DND-41 (cell line): ENCODE measurements around the gene DTWD1.
"Not testable (repeated sequence)": the region's sequence is repeated elsewhere in the genome, so short reads cannot be mapped to it uniquely, and the experiment has no call there.

Experiments used
- CTCF ChIP-seq: IDR thresholded peaks from 2 replicates; pipeline ENCODE4 v1.5.1; 2012; ENCODE audit warnings: borderline replicate concordance, low read length, moderate library complexity, mild to moderate bottlenecking; ENCODE audit not compliant: poor library complexity, severe bottlenecking; ENCODE audit errors: extremely low read depth
- EZH2 ChIP-seq: IDR thresholded peaks from 3 replicates; pipeline ENCODE4 v1.6.1; 2012; ENCODE audit warnings: borderline replicate concordance, low read depth, mild to moderate bottlenecking, moderate library complexity, low read length, inconsistent platforms; ENCODE audit not compliant: severe bottlenecking

DNA sequence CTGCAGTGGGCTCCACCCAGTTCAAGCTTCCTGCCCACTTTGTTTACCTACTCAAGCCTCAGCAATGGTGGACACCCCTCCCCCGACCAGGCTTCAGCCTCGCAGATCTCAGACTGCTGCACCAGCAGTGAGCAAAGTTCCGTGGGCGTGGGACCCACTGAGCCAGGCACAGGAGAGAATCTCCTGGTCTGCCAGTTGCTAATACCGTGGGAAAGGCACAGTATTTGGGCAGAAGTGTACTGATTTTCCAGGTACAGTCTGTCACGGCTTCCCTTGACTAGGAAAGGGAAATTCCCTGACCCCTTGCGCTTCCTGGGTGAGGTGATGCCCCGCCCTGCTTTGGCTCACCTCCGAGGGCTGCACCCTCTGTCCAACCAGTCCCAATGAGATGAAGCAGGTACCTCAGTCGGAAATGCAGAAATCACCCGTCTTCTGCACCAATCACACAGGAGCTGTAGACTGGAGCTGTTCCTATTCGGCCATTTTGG lies 28.0 kb upstream of the DTWD1 start:
- TF ChIP-seq CTCF, EZH2: not testable (repeated sequence)
